ENCODE results near the gene ADGRF5. TPM values are rescaled to one million over a fixed set of nuclear protein-coding genes. Genes with fewer than 3 reads are reported as not detected.

ADGRF5 gene
- total RNA-seq, 1 experiment from 2014 or later, result 0.34 TPM

- ChIA-PET POLR2A (ENCODE audit: low non-redundant PET) (no interaction called here), CTCF (no interaction called here)
- no peak for TF ChIP-seq CTCF (conservative IDR thresholded peaks at IDR 0.05; ENCODE audit: low read depth, low read length)
- no peak for TF ChIP-seq EZH2 (IDR thresholded peaks at IDR 0.05; ENCODE audit: borderline replicate concordance, low read depth, low read length, poor library complexity, severe bottlenecking)
- Histone ChIP-seq H3K9me3 (ENCODE audit: low read depth, low read length, poor library complexity, severe bottlenecking) (no peaks in the 10 kb centered on the region), H3K27ac (ENCODE audit: low read depth, low read length, poor library complexity, severe bottlenecking) (no peak overlapping the region), H3K36me3 (ENCODE audit: insufficient read depth, low read length, poor library complexity, severe bottlenecking) (no peaks in the 10 kb centered on the region), H3K4me3 (ENCODE audit: low read depth, low read length, poor library complexity, severe bottlenecking) (no peak overlapping the region), H3K27me3 (replicated peaks; ENCODE audit: insufficient read depth, low read depth, low read length, poor library complexity) (peaks cover 46% of the 10 kb centered on the region), H3K4me1 (ENCODE audit: insufficient read depth, low read length, poor library complexity, severe bottlenecking) (no peaks in the 10 kb centered on the region)
- no peak for DNase-seq (ENCODE audit: low spot score)
- intact Hi-C loops (cut with micrococcal nuclease; ENCODE audit: unreplicated experiment), result no loop called here
- BruUV-seq (replicated peaks), result no TSS peak
Measured at GRCh38 chr6:46808806-46809205, 112.9 kb downstream of the ADGRF5 start.

Other genes starting within 250 kb of the ADGRF5 start
- not detected in 2 replicates for gene TDRD6, start 234.1 kb downstream of the ADGRF5 start, total RNA-seq (2021)
- not detected in 2 replicates for gene PLA2G7, start 186.6 kb downstream of the ADGRF5 start, total RNA-seq (2021)
- gene ANKRD66, start 175.0 kb downstream of the ADGRF5 start, total RNA-seq (2021), result not detected in 2 replicates
- not detected in 2 replicates for gene MEP1A, start 128.5 kb downstream of the ADGRF5 start, total RNA-seq (2021)
- gene ADGRF1, start 120.4 kb upstream of the ADGRF5 start, total RNA-seq (2021), result not detected in 2 replicates